HG03139 (cell line): ENCODE results near the gene EIF1AX.
"Not testable (repeated sequence)": the region's sequence is repeated elsewhere in the genome, so short reads cannot be mapped to it uniquely, and the experiment has no call there.

Source experiments
- ATAC-seq: cut with Tn5 transposase; IDR thresholded peaks from one replicate; pipeline ENCODE4 v1.9.1; 2021; ENCODE audit not compliant: unreplicated experiment

EIF1AX gene

GRCh38 chrX:20141281-20142220 is at the start of gene EIF1AX:
TSS of gene EIF1AX (minus strand) at chrX:20141838. CDS start at chrX:20141640, 198 bp downstream.
- ATAC-seq: peak; percentile 97

- ATAC-seq: no peak
Measured at GRCh38 chrX:20189171-20189570, 47.5 kb upstream of the EIF1AX start.

GRCh38 chrX:20181598-20182329 is 40.1 kb upstream of the EIF1AX start:
- ATAC-seq: no peak

GRCh38 chrX:20177093-20177492 is 35.5 kb upstream of the EIF1AX start:
- no peak for ATAC-seq

- ATAC-seq: no peak
Measured at GRCh38 chrX:20173856-20174255, 32.2 kb upstream of the EIF1AX start.

GRCh38 chrX:20173313-20173712 is 31.7 kb upstream of the EIF1AX start:
- ATAC-seq: no peak

- no peak for ATAC-seq
Measured at GRCh38 chrX:20171887-20172286, 30.2 kb upstream of the EIF1AX start.

- ATAC-seq: not testable (repeated sequence)
Measured at GRCh38 chrX:20162516-20162915, 20.9 kb upstream of the EIF1AX start.

GRCh38 chrX:20159797-20160385 is 18.3 kb upstream of the EIF1AX start:
- no peak for ATAC-seq

GRCh38 chrX:20151689-20152088 is 10.1 kb upstream of the EIF1AX start:
- ATAC-seq: no peak

- ATAC-seq: no peak
Measured at GRCh38 chrX:20149326-20149725, 7.7 kb upstream of the EIF1AX start.

GRCh38 chrX:20147561-20147960 is 5.9 kb upstream of the EIF1AX start:
- no peak for ATAC-seq

GRCh38 chrX:20144491-20144890 is 2.9 kb upstream of the EIF1AX start:
- no peak for ATAC-seq

GRCh38 chrX:20143561-20143960 is 1.9 kb upstream of the EIF1AX start:
- no peak for ATAC-seq

GRCh38 chrX:20143111-20143510 is 1.5 kb upstream of the EIF1AX start:
- no peak for ATAC-seq

- ATAC-seq: no peak
Measured at GRCh38 chrX:20140420-20140819, 1.2 kb downstream of the EIF1AX start.

- ATAC-seq: no peak
Measured at GRCh38 chrX:20139966-20140365, 1.7 kb downstream of the EIF1AX start.

GRCh38 chrX:20135944-20136343 is 5.7 kb downstream of the EIF1AX start:
- no peak for ATAC-seq

- ATAC-seq: no peak
Measured at GRCh38 chrX:20132666-20133065, 9.0 kb downstream of the EIF1AX start.

- ATAC-seq: no peak
Measured at GRCh38 chrX:20130357-20130756, 11.3 kb downstream of the EIF1AX start.

GRCh38 chrX:20129547-20129946 is 12.1 kb downstream of the EIF1AX start:
- ATAC-seq: no peak

GRCh38 chrX:20128670-20129069 is 13.0 kb downstream of the EIF1AX start:
- no peak for ATAC-seq
